DOHH2 (cell line): Measurements from ENCODE around the gene LAMC2.

ENCODE experiments used
- H3F3A ChIP-seq: fragments of 200-600 bp; sonication (generic), shearing (Covaris generic); 2 replicates; pipeline ENCODE4 v1.6.0; 2016; ENCODE audit warnings: antibody characterized with exemption, mild to moderate bottlenecking; ENCODE audit not compliant: control insufficient read depth, insufficient read depth
- H3K27ac ChIP-seq: fragments of 200-600 bp; sonication (generic); 2 replicates; pipeline ENCODE4 v1.5.1; 2014; ENCODE audit warnings: low read depth, mild to moderate bottlenecking, low read length, moderate library complexity
- H3K27me3 ChIP-seq: fragments of 200-600 bp; sonication (generic); 2 replicates; pipeline ENCODE4 v1.6.1; 2014; ENCODE audit warnings: mild to moderate bottlenecking, low read length, mixed read lengths; ENCODE audit not compliant: control insufficient read depth
- H3K36me3 ChIP-seq: fragments of 200-600 bp; sonication (generic); 2 replicates; pipeline ENCODE4 v1.6.1; 2014; ENCODE audit warnings: mild to moderate bottlenecking, low read length, moderate library complexity, mixed read lengths; ENCODE audit not compliant: control insufficient read depth
- H3K4me1 ChIP-seq: fragments of 200-600 bp; sonication (generic); 2 replicates; pipeline ENCODE4 v1.6.1; 2014; ENCODE audit warnings: mild to moderate bottlenecking, low read length, mixed read lengths; ENCODE audit not compliant: control insufficient read depth
- H3K4me2 ChIP-seq: fragments of 200-600 bp; sonication (generic); 2 replicates; pipeline ENCODE4 v1.6.0; 2014; ENCODE audit warnings: mild to moderate bottlenecking, low read length, moderate library complexity
- H3K4me3 ChIP-seq: fragments of 200-600 bp; sonication (generic); 2 replicates; pipeline ENCODE4 v1.5.1; 2014; ENCODE audit warnings: mild to moderate bottlenecking, low read length, mixed read lengths
- H3K79me2 ChIP-seq: fragments of 200-600 bp; sonication (generic); 2 replicates; pipeline ENCODE4 v1.6.1; 2014; ENCODE audit warnings: mild to moderate bottlenecking, low read length, mixed read lengths; ENCODE audit not compliant: control insufficient read depth
- H3K9me2 ChIP-seq: fragments of 200-600 bp; sonication (generic); replicated peaks from 2 replicates; pipeline ENCODE4 v1.6.1; 2014; ENCODE audit warnings: mild to moderate bottlenecking, low read length, mixed read lengths; ENCODE audit not compliant: control insufficient read depth
- H3K9me3 ChIP-seq: fragments of 200-600 bp; sonication (generic); 2 replicates; pipeline ENCODE4 v1.6.1; 2014; ENCODE audit warnings: antibody characterized with exemption, low read length, mixed read lengths; ENCODE audit not compliant: control insufficient read depth, insufficient read depth
- H4K20me1 ChIP-seq: fragments of 200-600 bp; sonication (generic); 2 replicates; pipeline ENCODE4 v1.6.0; 2014; ENCODE audit warnings: low read depth, mild to moderate bottlenecking, antibody characterized with exemption, low read length, moderate library complexity; ENCODE audit not compliant: control insufficient read depth, insufficient read depth
- EZH2phosphoT487 ChIP-seq: fragments of 200-600 bp; sonication (generic); IDR thresholded peaks from 2 replicates; pipeline ENCODE4 v1.6.1; 2017; ENCODE audit warnings: borderline replicate concordance, mild to moderate bottlenecking, antibody characterized with exemption, low read length, moderate library complexity, mixed read lengths
- TF ChIP-seq, protein P1 (sequence below): fragments of 200-600 bp; sonication (generic); IDR thresholded peaks from one replicate; pipeline ENCODE4 v1.5.1; 2014; ENCODE audit warnings: antibody characterized with exemption, mild to moderate bottlenecking, low read depth, low read length; ENCODE audit not compliant: poor library complexity, severe bottlenecking

The LAMC2 gene

GRCh38 chr1:183173828-183174227 lies 12.2 kb upstream of the LAMC2 start:
- Histone ChIP-seq H4K20me1 (no peaks in the 10 kb centered on the region), H3K4me1 (no peaks in the 10 kb centered on the region), H3K27me3 (peaks cover 13% of the 10 kb centered on the region; the same call in 1 of the 2 replicates), H3K9me3 (no peaks in the 10 kb centered on the region), H3F3A (no peaks in the 10 kb centered on the region), H3K4me3 (no peak overlapping the region), H3K4me2 (no peak overlapping the region), H3K79me2 (no peaks in the 10 kb centered on the region), H3K9me2 (no peaks in the 10 kb centered on the region), H3K27ac (no peak overlapping the region), H3K36me3 (no peaks in the 10 kb centered on the region)
- no peak for TF ChIP-seq EZH2phosphoT487
- TF ChIP-seq, protein P1, sequence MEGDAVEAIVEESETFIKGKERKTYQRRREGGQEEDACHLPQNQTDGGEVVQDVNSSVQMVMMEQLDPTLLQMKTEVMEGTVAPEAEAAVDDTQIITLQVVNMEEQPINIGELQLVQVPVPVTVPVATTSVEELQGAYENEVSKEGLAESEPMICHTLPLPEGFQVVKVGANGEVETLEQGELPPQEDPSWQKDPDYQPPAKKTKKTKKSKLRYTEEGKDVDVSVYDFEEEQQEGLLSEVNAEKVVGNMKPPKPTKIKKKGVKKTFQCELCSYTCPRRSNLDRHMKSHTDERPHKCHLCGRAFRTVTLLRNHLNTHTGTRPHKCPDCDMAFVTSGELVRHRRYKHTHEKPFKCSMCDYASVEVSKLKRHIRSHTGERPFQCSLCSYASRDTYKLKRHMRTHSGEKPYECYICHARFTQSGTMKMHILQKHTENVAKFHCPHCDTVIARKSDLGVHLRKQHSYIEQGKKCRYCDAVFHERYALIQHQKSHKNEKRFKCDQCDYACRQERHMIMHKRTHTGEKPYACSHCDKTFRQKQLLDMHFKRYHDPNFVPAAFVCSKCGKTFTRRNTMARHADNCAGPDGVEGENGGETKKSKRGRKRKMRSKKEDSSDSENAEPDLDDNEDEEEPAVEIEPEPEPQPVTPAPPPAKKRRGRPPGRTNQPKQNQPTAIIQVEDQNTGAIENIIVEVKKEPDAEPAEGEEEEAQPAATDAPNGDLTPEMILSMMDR = no peak

GRCh38 chr1:183175631-183176030 lies 10.4 kb upstream of the LAMC2 start:
- TF ChIP-seq, protein P1 = no peak
- TF ChIP-seq EZH2phosphoT487 = no peak
- peaks cover 4% of the 10 kb centered on the region for H3K4me1 ChIP-seq
- H3K27me3 ChIP-seq = peaks cover 10% of the 10 kb centered on the region; the same call in 1 of the 2 replicates
- no peak overlapping the region for H3K4me3 ChIP-seq
- H3K4me2 ChIP-seq = no peak overlapping the region
- no peaks in the 10 kb centered on the region for H3K9me3 ChIP-seq
- H3K9me2 ChIP-seq = no peaks in the 10 kb centered on the region
- H4K20me1 ChIP-seq = no peaks in the 10 kb centered on the region
- H3F3A ChIP-seq = no peaks in the 10 kb centered on the region
- no peaks in the 10 kb centered on the region for H3K79me2 ChIP-seq
- no peak overlapping the region for H3K27ac ChIP-seq
- no peaks in the 10 kb centered on the region for H3K36me3 ChIP-seq

DNA sequence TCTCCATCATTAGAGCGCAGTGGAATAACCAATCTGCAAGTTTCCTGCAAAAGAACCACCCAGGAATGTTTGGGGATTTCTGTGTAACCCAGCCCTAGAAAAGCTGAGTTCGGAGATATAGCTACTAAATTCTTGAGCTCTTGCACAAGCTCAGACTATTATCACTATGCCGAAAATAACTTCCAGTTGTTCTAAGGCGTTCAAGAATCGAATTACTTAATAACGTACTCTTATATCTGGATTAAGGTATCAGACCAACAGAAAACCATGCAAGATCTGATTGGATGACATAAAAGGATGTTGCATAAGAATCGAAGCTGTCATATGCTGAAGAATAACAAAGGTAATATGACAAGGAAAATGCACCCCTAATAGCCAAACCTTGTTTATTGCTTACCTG lies 7.5 kb upstream of the LAMC2 start:
- Histone ChIP-seq H3F3A (no peaks in the 10 kb centered on the region), H3K9me2 (no peaks in the 10 kb centered on the region)
- TF ChIP-seq EZH2phosphoT487 = no peak
- TF ChIP-seq, protein P1 = no peak

DNA sequence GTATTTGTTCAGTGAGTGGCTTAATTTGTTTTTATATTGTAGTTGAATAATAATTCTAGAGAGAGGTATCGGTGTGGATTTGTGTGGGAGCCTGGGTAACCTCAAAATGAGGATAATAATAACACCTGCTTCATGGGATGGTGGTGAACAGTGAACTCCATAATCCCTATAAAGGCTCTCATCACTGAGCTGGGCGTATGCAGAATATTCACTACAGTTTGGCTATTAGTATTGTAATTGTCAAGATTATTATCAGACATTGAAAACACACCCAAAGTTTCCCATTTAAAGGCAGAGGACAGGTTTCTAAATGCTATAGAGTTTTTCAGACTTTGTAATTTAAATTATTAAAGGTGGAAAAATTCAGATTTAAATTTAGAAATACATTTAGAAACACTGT lies 7.0 kb upstream of the LAMC2 start:
- Histone ChIP-seq H4K20me1 (no peaks in the 10 kb centered on the region), H3K9me3 (no peaks in the 10 kb centered on the region), H3K9me2 (no peaks in the 10 kb centered on the region), H3F3A (no peaks in the 10 kb centered on the region), H3K4me1 (peaks cover 4% of the 10 kb centered on the region), H3K4me3 (no peak overlapping the region), H3K36me3 (no peaks in the 10 kb centered on the region), H3K27ac (no peak overlapping the region), H3K4me2 (no peak overlapping the region), H3K27me3 (peaks cover 2% of the 10 kb centered on the region; the same call in 1 of the 2 replicates), H3K79me2 (no peaks in the 10 kb centered on the region)
- TF ChIP-seq, protein P1 = no peak
- no peak for TF ChIP-seq EZH2phosphoT487

More for the DNA sequence above, 7.5 kb upstream of the LAMC2 start:
- Histone ChIP-seq H3K36me3 (no peaks in the 10 kb centered on the region), H3K4me1 (peaks cover 4% of the 10 kb centered on the region), H3K4me2 (no peak overlapping the region), H3K27me3 (peaks cover 3% of the 10 kb centered on the region; the same call in 1 of the 2 replicates), H3K9me3 (no peaks in the 10 kb centered on the region), H3K4me3 (no peak overlapping the region), H3K27ac (no peak overlapping the region), H4K20me1 (no peaks in the 10 kb centered on the region), H3K79me2 (no peaks in the 10 kb centered on the region)
